K562 (cell line): Measurements from ENCODE around the gene EME1.

ENCODE experiments used
- BCL6 ChIP-seq: fragments of 250-450 bp; sonication (Bioruptor Pico); IDR thresholded peaks from 2 replicates; pipeline ENCODE4 v1.4.0; 2020
- CEBPB ChIP-seq: fragments of 450-650 bp; IDR thresholded peaks from 2 replicates; pipeline ENCODE4 v1.6.1; 2016; ENCODE audit warnings: missing genetic modification characterization, missing compliant biosample characterization
- FOXK1 ChIP-seq: sonication (generic); formaldehyde crosslinking; IDR thresholded peaks from 2 replicates; pipeline ENCODE4 v1.8.0; 2022; ENCODE audit warnings: missing genetic modification reagents, mild to moderate bottlenecking, borderline replicate concordance
- NR1H2 ChIP-seq: sonication (generic); formaldehyde crosslinking; IDR thresholded peaks from 2 replicates; pipeline ENCODE4 v1.4.0; 2020; ENCODE audit warnings: mild to moderate bottlenecking, missing genetic modification reagents
- PHF8 ChIP-seq: fragments of 200-600 bp; sonication (generic); IDR thresholded peaks from 2 replicates; pipeline ENCODE4 v1.6.1; 2012; ENCODE audit warnings: mixed run types, mild to moderate bottlenecking, inconsistent platforms, low read length, moderate library complexity, borderline replicate concordance
- POLR2A ChIP-seq: fragments of 450-650 bp; conservative IDR thresholded peaks from 2 replicates; pipeline ENCODE4 v1.6.1; 2016
- POLR2G ChIP-seq: fragments of 200-400 bp; formaldehyde crosslinking; IDR thresholded peaks from 2 replicates; pipeline ENCODE4 v1.6.1; 2017; ENCODE audit warnings: low read depth, mild to moderate bottlenecking, antibody characterized with exemption, low read length, moderate library complexity
- RCOR1 ChIP-seq, 2 experiments: IDR thresholded peaks; 2 replicates each; pipeline ENCODE4 v1.6.1; 2012; ENCODE audit warnings: low read depth in 2 of 2, low read length in 2 of 2, borderline replicate concordance in 1 of 2, improper control_type of control experiment in 1 of 2
- TAF1 ChIP-seq: IDR thresholded peaks from 2 replicates; pipeline ENCODE4 v1.6.1; 2011; ENCODE audit warnings: mild to moderate bottlenecking, low read length, moderate library complexity; ENCODE audit not compliant: insufficient read depth, control insufficient read depth, severe bottlenecking; ENCODE audit errors: extremely low read depth
- TCF3 ChIP-seq: sonication (generic); formaldehyde crosslinking; IDR thresholded peaks from 2 replicates; pipeline ENCODE4 v1.4.0; 2020; ENCODE audit warnings: mild to moderate bottlenecking, missing genetic modification reagents
- ZNF274 ChIP-seq: IDR thresholded peaks from 2 replicates; pipeline ENCODE4 v1.6.1; 2011; ENCODE audit warnings: low read depth, mild to moderate bottlenecking, low read length, moderate library complexity, borderline replicate concordance
- TF ChIP-seq, protein P1 (sequence below): sonication (generic); formaldehyde crosslinking; IDR thresholded peaks from 2 replicates; pipeline ENCODE4 v1.8.1; 2022; ENCODE audit warnings: missing genetic modification reagents

DNA sequence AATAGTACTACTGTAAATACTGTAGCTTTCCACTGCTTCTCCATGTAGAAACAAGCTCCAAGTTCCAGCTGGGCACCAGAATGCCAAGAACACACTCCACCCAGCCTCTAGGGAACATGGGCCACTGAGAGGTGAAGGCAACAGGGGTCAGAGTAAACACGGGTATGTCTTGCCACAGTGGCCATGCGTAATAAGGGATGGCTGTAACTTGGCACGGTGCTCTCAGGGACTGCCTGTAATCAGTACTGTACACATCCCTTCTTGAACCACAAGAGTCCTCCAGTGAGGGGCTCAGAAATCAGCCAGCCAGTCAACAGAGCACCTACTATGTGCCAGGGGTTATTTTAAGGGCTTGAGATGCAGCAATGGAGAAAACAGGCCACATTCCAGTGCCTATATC, 13.5 kb downstream of the EME1 start:
- TF ChIP-seq, protein P1, sequence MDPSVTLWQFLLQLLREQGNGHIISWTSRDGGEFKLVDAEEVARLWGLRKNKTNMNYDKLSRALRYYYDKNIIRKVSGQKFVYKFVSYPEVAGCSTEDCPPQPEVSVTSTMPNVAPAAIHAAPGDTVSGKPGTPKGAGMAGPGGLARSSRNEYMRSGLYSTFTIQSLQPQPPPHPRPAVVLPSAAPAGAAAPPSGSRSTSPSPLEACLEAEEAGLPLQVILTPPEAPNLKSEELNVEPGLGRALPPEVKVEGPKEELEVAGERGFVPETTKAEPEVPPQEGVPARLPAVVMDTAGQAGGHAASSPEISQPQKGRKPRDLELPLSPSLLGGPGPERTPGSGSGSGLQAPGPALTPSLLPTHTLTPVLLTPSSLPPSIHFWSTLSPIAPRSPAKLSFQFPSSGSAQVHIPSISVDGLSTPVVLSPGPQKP (CRISPR knock-in tag): no peak
- TF ChIP-seq ZNF274 (no peak), RCOR1 (IDR thresholded peaks at IDR 0.05; ENCODE audit: borderline replicate concordance in 1 of 2, low read depth in 2 of 2, low read length in 2 of 2) (no peak), PHF8 (no peak), POLR2A (no peak), CEBPB (tag) (no peak), TCF3 (no peak), NR1H2 (CRISPR knock-in tag) (no peak), TAF1 (no peak), BCL6 (CRISPR knock-in tag) (no peak), POLR2G (no peak), FOXK1 (no peak)
